Motor neuron (in vitro differentiated cells): ENCODE measurements around the gene MXRA8. TPM values are rescaled to one million over a fixed set of nuclear protein-coding genes. Genes with fewer than 3 reads are reported as not detected.

ENCODE experiments used
- ATAC-seq, 8 experiments: fragments of 200-7000 bp; cut with Tn5 transposase; replicated peaks in 6 of 8; 2 replicates each; pipeline ENCODE4 v1.8.0; 2021; ENCODE audit warnings: mild to moderate bottlenecking in 8 of 8, moderate library complexity in 8 of 8
- H3K27ac ChIP-seq, 2 donors: fragments of 250-450 bp; sonication (Bioruptor Pico); 2 replicates each; pipeline ENCODE4 v1.9.0; 2021; ENCODE audit warnings: antibody characterized with exemption in 2 of 2, mild to moderate bottlenecking in 2 of 2, moderate library complexity in 1 of 2
- H3K4me1 ChIP-seq, 2 donors: fragments of 250-450 bp; sonication (Bioruptor Pico); replicated peaks in 1 of 2; 2 replicates each; pipeline ENCODE4 v1.6.1; 2021; ENCODE audit warnings: antibody characterized with exemption in 2 of 2, mild to moderate bottlenecking in 2 of 2, moderate library complexity in 1 of 2
- H3K4me3 ChIP-seq, 5 donors: fragments of 250-450 bp; sonication (Bioruptor Pico); 2 replicates each; pipeline ENCODE4 v1.9.0; 2021; ENCODE audit warnings: antibody characterized with exemption in 5 of 5, mild to moderate bottlenecking in 5 of 5, moderate library complexity in 4 of 5
- WGBS, 10 experiments: fragments of 450-650 bp; shearing (Covaris generic); methylation state at CpG; one replicate each; pipeline ENCODE4 v1.0.0; 2022; 5-methylcytosine and 5-hydroxymethylcytosine counted together
- in situ Hi-C, 9 experiments: fragments of 400-800 bp; cut with MboI; loops; one replicate each; pipeline ENCODE4 v1.15.0; 2021; ENCODE audit warnings: low sequenced_read_pairs in 9 of 9, low pct_unique_long_range_greater_than_20kb in 2 of 9; ENCODE audit not compliant: unreplicated experiment in 9 of 9
- total RNA-seq, 8 experiments: library from RNA; unstranded; fragments of 300-600 nt; gene quantifications; 2 replicates each; pipeline versions ENCODE4 v1.2.3 to v1.2.4, GENCODE V29; 2022

MXRA8 gene
- total RNA-seq, 8 experiments from 2014 or later = 13.2 to 115 (median 34.5) TPM

DNA sequence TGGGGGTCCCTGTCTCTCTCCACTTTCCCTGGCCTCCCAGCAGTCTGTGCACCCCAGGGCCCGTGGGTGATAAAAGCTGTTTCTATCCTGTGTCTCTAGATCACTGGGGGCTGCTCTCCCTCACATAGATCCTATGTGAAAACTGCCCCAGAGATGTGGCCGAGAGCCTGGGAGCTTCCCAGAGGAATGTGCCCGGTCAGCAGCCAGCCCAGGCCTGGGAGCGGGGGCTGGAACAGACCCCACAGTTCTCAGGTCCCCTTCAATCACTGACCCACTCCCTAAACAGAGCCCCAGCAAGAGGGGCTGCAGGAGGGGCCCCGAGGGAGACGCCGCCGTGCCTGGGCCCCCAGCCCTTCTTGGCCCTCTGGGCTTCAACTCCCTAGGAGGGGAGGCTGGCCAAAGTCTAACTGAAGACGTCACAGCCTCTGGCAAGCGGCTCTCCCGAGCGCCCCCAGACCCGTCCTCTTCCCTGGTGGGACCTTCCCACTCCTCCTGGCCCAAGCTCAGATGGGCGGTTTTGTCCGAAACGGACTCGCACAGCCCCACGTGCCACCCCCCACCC, 403 bp downstream of the MXRA8 start:
- in situ Hi-C loops = no loop called here
- Histone ChIP-seq H3K27ac (peak overlapping the region; percentile 26 to 31), H3K4me3 (peak overlapping the region in 4 of 5 donors; percentile 14 to 28 (median 18)), H3K4me1 (peaks cover 49 to 69% of the 10 kb centered on the region in 2 donors)
- peak; percentile 1 to 24 (median 18) for ATAC-seq
- WGBS, 10 experiments = 0 to 60% (median 20%) methylated on average over 1 of the region's 18 CpGs; no CpG with 5 or more reads in 7 of the 10 experiments

DNA sequence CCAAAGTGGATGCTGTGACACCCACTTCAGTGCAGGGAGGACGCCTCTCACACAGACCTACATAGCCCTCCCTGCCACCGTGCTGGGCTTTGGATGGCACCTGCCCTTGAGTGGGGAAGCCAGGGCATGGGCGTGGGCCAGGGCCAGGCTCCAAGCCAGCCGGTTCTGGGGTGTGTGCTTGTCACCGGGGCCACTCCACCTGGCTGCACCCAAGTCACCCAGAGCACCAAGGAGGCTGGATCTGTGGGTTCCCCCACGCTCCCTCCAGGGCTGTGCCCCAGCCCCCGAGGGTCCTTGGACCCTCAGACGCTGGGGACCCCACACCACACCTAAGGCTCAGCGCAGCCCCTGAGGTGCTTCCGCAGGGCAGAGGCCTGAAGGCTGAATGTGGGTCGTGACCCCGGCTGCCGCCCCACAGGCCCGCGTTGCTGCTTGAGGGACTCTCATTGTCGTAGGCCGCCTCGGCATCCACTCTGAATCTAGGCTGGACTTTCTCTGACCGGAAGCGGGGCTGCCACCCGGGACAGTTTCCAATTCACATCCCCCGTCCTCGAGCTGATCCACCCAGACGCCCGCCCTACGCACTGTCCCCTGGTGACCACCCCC, 1.5 kb downstream of the MXRA8 start:
- in situ Hi-C loops = no loop called here
- H3K27ac ChIP-seq = no peak overlapping the region
- 5 to 85% methylated on average over 4 to 8 of the region's 26 CpGs; no CpG with 5 or more reads in 8 of the 10 experiments for WGBS, 10 experiments
- no peak overlapping the region for H3K4me3 ChIP-seq
- ATAC-seq = no peak
- peaks cover 50 to 73% of the 10 kb centered on the region in 2 donors for H3K4me1 ChIP-seq

DNA sequence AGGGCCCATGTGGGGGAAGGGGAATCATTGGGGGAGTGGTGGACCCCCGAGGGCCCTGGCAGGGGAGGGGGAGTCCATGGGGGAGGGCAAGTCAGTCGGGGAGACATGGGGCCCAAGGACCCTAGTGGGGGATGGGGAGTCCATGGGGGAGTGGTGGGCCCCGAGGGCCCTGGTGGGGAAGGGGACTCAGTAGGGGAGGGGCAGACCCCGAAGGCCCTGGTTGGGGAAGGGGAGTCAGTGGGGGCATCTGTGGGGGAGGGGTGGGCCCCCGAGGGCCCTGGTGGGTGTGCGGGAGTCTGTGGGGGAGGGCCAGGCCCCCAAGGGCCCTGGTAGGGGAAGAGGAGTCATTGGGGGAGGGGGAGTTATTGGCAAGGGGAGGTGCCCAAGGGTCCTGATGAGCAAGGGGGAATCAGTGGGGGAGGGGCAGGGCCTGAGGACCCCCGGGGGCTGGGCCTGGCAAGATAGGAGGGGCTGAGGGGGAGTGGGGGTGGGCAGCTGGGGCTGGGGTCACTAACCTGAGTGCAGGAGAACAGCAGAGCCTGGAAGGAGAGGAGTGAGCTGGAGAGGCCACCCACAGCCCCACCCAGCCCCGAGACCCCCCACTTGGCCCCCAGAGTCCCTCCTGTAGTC, 2.1 kb downstream of the MXRA8 start:
- in situ Hi-C loops = no loop called here
- no peak overlapping the region for H3K27ac ChIP-seq
- WGBS, 10 experiments = no CpG with 5 or more reads among the region's 8 CpGs
- ATAC-seq = no peak
- H3K4me3 ChIP-seq = no peak overlapping the region
- H3K4me1 ChIP-seq = peaks cover 53 to 75% of the 10 kb centered on the region in 2 donors

DNA sequence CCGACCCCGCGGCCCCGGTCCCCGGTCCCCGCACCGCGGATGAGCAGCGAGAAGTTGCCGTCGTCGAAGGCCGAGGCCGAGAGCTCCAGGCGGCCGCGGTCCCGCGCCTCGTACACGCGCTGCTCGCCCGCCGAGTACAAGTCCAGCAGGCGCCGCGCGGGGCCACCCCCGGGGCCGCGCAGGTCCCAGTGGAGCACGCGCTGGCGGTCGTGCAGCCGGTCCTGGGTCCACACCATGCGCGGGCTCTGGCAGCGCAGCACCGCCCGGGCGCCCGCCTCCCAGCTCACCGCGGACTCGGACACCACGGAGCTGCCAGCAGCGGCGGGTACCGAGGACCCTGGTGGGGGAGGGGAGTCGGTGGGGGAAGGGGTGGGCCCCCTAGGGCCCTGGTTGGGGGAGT, 2.9 kb downstream of the MXRA8 start:
- Histone ChIP-seq H3K27ac (no peak overlapping the region), H3K4me1 (peaks cover 48 to 70% of the 10 kb centered on the region in 2 donors), H3K4me3 (peak overlapping the region in 2 of 5 donors; percentile 5 to 22)
- in situ Hi-C loops = no loop called here
- WGBS, 10 experiments = no CpG with 5 or more reads among the region's 52 CpGs
- peak in 2 of 8 experiments; percentile 15 to 16 for ATAC-seq

DNA sequence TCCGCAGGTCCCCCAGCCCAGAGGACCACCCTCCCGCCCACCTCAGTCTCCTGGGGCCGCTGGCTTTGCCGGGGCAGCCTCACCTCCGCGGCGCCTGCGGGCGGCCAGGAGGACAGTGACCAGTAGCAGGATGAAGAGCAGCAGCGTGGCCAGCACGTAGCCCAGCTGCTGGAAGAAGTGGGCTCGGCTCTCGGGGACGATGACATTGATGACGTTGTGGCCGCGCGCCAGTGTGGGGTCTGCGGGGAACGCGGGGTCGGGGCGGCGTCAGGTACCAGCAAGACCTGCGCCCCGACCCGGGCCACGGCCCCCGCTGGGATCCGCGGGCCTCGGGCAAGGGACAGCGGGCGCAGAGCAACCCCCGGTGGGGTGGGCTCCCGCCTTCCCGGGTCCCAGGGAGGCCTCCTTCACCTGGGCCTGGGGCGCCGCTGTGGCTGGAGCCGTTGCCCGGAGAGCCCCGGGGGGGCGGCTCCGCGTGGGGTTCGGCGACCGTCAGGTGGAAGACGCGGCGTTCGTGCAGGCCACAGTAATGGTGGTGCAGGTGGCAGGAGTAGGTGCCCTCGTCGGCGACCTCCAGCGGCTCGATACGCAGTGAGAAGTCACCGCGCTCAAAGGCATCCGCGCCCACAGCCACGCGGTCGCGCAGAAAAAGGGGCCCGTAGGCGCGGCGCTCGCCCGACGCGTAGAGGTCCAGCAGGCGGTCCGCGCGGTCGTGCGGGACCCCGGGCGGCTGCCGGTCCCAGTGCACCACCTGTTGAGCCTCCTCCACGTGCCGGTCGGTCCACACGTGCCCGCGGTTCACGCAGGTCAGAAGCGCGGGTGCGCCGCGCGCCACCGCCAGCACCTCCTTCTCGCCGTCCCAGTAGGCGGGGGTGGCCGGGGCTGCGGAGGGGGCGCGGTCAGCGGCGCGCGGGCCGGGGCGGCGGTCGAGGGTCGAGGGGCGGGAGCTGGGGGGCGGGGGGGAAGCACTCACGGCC, 3.8 kb downstream of the MXRA8 start:
- in situ Hi-C loops = no loop called here
- 35 to 82% (median 66%) methylated on average over 2 to 24 of the region's 116 CpGs; no CpG with 5 or more reads in 7 of the 10 experiments for WGBS, 10 experiments
- Histone ChIP-seq H3K4me1 (peaks cover 41 to 62% of the 10 kb centered on the region in 2 donors), H3K27ac (no peak overlapping the region), H3K4me3 (peak overlapping the region in 3 of 5 donors; percentile 7 to 21 (median 17))
- no peak for ATAC-seq

DNA sequence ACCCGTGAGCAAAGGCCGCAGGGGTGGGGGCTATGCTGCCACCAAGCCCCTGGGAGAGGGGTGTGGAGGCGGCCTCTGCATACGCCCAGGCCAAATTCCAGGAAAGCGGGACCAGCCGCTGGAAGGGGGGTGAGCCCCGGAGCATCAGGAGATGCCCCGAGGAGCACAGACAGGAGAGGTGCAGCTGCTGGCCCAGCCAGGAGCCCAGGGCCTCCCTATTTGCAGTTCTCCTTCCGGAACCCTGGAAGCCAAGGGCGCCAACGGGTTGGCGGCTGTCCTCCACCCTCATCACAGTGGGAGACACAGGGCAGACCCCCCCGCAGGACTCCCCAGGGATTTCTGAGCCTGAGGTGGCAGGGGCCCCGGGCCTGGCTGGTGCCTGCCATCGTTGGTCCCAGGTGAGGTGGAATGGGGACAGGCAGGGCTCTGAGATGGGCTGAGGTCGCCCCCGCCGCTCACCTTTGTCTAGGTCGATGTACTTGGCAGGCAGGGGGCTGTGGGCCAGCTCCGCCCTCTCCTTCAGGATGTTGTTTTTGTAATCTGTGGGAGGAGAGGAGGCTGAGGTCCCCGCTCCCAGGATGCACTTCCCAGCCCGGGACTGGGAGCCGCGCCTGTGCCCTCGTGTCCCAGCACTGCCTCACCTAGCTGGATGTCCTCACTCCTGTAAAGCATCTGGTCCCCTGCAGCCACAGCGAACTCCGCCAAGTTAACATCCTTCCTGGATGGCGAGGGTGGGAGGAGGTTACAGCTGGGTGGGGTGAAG, 4.8 kb downstream of the MXRA8 start:
- 47 to 100% (median 64%) methylated on average over 3 to 17 of the region's 28 CpGs; no CpG with 5 or more reads in 6 of the 10 experiments for WGBS, 10 experiments
- in situ Hi-C loops = no loop called here
- Histone ChIP-seq H3K4me1 (peaks cover 31 to 52% of the 10 kb centered on the region in 2 donors), H3K4me3 (peak overlapping the region in 1 of 5 donors; percentile 17), H3K27ac (no peak overlapping the region)
- ATAC-seq = no peak

DNA sequence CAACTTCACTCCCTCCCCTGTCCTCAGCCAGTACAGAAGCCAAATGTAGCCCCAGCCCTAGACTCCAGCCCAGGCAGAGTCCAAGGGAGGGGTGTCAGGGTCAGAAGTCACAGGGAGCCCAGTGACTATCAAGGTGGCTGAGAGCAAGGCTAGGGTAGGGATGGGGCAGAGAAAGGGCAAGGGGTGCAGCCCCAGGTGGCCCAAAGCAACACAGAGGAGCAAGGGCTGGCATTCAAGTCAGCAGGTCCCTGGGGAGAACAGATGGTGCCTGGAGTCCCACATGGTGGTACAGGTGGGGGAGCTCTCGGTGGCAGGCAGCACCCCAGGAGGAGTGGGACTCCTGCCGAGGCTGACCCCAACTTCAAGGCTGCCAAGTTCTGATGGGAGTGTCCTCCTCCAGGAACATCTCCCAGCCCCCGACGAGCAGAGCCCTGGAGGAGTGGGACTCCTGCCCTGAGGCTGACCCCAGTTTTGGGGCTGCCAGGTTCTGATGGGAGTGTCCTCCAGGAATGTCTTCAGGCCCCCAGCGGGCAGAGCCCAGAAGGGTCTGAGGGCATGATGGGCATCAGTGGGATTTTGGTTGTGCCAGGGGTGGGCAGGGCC, 5.5 kb downstream of the MXRA8 start:
- in situ Hi-C loops = no loop called here
- ATAC-seq = no peak

DNA sequence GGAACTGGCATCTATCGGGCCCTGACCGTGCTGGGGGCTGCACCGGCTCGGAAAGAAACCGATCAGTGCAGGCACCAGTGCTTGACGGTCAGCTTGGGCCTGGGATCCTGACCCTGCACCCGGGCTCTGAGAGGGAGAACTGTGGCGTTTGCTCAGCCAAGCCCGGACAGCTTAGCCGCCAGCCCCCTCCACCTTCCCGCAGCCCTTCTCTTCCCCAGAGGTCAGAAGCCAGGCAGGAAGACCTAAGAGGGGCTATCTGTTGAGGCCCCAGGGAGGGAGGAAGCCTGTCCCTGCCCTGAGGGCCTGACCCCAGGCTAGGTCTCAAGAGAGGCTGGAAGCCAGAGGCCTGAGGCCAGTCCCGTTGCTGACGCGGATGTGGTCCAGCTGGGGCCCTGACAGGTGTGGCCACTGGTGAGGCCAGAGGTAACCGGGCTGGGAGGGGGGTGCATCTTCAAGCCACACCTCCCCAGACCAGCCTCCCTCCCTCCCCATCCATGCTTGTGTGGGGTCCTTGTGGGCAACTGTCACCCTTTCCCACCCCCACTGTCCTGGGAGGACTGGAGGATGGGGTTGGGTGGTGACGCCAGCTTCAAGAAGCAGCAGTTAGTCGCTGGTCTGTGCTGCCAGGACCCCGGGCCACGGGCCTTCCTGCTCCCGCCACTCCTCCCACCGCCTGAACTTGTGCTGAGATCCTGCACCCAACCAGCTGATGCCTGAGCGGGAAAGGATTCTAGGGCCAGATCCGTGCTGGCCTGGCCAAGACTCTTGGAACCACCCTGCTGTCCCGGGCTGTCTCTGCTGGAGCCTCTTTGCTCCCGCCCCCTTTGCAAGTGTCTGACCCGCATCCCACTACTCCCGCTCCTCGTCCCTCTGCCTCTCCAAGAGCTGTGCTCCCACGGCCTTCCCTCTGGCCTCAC, 6.6 kb downstream of the MXRA8 start:
- peak in 2 of 8 experiments; percentile 6 to 8 for ATAC-seq
- peak overlapping the region; percentile 36 to 70 for H3K27ac ChIP-seq
- H3K4me3 ChIP-seq = peak overlapping the region; percentile 21 to 37 (median 24)
- in situ Hi-C loops = no loop called here
- 20 to 80% (median 64%) methylated on average over 1 to 13 of the region's 29 CpGs; no CpG with 5 or more reads in 6 of the 10 experiments for WGBS, 10 experiments
- peaks cover 29 to 45% of the 10 kb centered on the region in 2 donors for H3K4me1 ChIP-seq

More for the DNA sequence above, 5.5 kb downstream of the MXRA8 start:
- H3K4me1 ChIP-seq = peaks cover 27 to 46% of the 10 kb centered on the region in 2 donors
- no peak overlapping the region for H3K27ac ChIP-seq
- WGBS, 10 experiments = 44 to 60% methylated on average over 1 to 3 of the region's 5 CpGs; no CpG with 5 or more reads in 8 of the 10 experiments
- H3K4me3 ChIP-seq = no peak overlapping the region

DNA sequence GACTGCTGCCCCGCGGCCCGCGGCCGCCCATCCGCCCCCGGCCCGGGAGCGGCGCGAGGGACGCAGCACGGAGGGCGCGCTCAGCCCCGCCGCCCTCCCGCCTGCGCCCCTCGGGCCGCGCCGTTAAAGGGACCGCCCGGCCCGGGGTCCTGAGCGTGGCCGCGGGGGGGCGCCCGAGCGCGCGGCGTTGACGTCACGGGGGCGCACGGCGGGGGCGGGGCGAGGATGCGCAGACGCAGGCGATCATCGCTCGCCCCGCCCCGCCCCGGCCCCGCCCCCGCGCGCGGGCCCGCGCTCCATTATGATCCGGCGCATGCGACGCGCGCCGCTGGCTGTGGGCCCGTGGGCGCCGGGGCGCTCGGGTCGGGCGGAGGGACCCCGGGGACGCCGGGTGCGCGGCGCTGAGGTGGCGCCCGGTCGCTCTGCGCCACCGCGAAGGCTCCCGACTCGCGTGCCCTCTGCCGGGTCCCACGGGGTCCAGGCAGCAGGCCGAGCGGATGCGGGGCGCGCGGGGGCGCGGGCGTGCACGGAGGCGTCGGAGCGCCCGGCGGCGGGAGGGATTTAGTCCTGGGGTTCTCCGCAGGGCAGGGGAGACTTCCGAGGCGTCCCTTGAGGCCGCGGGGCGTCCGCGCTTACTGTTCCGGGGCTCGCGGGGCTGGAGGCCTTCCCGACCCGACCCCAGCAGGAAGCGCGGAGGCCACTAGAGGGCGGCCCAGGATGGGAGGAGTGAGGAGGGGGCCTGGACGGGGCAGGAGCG, 8.9 kb downstream of the MXRA8 start, which contains the start of gene DVL1:
Gene DVL1, minus strand, starts transcription at position 163 of the 757 bp plus-strand sequence. CDS start 353 bp downstream, outside the sequence.
- peak; percentile 31 to 87 (median 82) for ATAC-seq
- Histone ChIP-seq H3K27ac (peak within 1 kb of the TSS; percentile 93 to 97), H3K4me3 (peak within 1 kb of the TSS; percentile 56 to 85 (median 69)), H3K4me1 (peaks cover 28 to 37% of the 10 kb centered on the region in 2 donors)
- WGBS, 10 experiments = no CpG with 5 or more reads among the region's 122 CpGs
- in situ Hi-C loops = no loop called here

DNA sequence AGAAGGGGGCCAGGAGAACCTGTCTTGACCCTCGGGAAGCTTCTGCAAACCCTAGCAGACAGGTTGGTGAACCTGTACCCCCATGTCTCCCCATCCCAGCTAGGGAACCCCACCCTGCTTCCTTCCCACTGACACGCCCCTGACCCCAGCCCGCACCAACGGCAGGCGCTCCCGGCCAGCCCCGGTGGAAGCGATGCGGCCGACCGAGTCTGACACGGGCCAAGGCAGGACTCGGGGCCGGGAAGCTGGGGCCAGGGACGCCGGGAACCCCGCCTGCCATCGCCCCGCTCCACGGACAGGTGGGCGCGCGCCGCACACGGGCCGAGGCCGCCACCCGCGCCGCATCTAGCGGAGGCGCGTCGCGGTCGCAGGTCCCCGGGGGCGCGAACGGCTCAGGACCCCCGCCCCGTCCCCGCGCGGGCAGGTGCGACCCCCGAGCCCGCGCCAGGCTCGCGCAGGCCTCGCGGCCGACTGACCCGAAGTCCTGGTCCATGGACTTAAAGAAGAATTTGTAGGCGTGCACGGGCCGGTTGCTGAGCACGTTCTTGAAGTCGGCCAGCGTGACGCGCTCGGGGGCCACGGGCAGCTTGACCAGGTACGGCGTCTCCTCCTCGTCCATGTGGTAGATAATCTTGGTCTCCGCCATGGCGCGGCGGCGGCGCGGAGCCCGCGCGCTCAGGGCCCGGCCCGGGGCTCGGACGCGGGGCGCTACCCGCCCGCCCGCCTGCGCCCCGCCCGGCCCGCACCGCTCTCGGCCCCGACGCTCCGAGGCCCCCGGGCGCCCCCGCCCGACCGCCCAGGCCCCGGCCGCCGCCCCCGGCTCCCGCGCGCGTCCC, 9.7 kb downstream of the MXRA8 start:
- 0 to 2% (median 0%) methylated on average over 1 to 19 of the region's 109 CpGs; no CpG with 5 or more reads in 4 of the 10 experiments for WGBS, 10 experiments
- peak; percentile 5 to 38 (median 32) for ATAC-seq
- H3K4me1 ChIP-seq = peaks cover 28 to 30% of the 10 kb centered on the region in 2 donors
- peak overlapping the region; percentile 93 to 97 for H3K27ac ChIP-seq
- in situ Hi-C loops = no loop called here
- peak overlapping the region; percentile 56 to 85 (median 69) for H3K4me3 ChIP-seq
